GM18505 (cell line): ENCODE measurements around the gene TMEM94.
A peak's percentile ranks its signal among the peaks of the same experiment; 100 is the strongest.
"Not testable (repeated sequence)": the region's sequence is repeated elsewhere in the genome, so short reads cannot be mapped to it uniquely, and the experiment has no call there.

Experiments used
- ATAC-seq: cut with Tn5 transposase; IDR thresholded peaks from one replicate; pipeline ENCODE4 v1.9.1; 2021; ENCODE audit not compliant: unreplicated experiment
- POLR2A ChIP-seq: IDR thresholded peaks from 4 replicates; pipeline ENCODE4 v1.6.1; 2011; ENCODE audit warnings: borderline replicate concordance; ENCODE audit not compliant: insufficient read depth, insufficient read length; ENCODE audit errors: extremely low read depth

TMEM94 gene

DNA sequence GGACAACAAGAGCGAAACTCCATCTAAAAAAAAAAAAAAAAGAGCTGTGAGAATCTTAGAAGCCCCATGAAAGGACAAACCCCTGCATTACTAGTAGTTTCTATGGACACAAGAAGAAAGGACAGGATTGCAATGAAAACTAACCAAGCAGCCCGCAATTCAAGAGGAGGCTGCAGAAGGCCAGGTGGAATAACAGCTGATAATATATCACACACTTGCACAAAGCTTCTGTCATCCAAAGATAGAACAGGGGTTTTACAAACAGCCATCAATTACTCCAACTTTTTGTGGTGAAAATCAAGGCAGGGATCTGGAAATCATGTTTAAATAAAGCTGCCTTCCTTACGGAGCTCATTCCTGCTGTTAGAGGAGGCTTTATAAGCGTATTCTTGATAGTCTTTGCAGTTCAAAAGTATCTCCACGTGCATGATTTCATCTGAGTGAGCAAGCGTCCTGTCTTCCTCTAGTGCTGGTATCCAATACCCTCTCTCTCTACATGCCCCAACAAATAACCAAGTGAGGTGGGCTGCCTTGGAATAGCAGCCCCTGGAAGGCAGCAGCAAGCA, 23.1 kb upstream of the TMEM94 start:
- no peak for TF ChIP-seq POLR2A
- ATAC-seq: no peak

DNA sequence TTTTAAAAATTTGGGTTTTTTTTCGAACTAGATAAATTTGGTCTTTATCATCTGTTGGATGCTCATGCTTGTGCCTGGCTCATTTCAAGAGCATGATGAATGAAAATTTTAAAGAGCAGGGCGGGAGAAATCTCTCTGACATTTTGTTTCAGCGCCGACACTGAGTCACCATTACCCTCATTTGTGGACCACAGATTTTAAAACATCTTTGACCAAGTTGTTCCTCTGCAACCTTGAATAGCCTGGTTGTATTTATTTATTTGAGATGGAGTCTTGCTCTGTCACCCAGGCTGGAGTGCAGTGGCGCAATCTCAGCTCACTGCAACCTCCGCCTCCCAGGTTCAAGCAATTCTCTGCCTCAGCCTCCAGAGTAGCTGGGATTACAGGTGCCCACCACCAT, 22.0 kb upstream of the TMEM94 start:
- not testable (repeated sequence) for ATAC-seq

GRCh38 chr17:75437404-75437803, 19.0 kb upstream of the TMEM94 start:
- ATAC-seq: not testable (repeated sequence)

DNA sequence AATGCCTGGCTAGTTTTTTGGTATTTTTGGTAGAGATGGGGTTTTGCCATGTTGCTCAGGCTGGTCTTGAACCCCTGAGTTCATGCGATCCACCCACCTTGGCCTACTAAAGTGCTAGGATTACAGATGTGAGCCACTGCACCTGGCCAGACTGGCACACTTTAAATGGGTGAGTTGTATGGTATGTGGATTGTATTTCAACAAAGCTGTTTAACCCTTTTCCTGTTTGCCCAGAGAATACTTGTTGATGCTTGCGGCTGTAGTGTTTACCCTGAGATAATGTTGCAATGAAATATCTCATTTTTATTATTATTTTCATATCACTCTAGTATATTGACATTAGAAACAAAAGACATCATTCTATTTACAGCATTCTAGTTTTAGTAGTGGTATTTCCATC, 17.1 kb upstream of the TMEM94 start:
- TF ChIP-seq POLR2A: no peak
- no peak for ATAC-seq

- no peak for TF ChIP-seq POLR2A
- ATAC-seq: no peak
These were observed 15.5 kb upstream of the TMEM94 start for GRCh38 chr17:75440738-75441448.

- no peak for ATAC-seq
- TF ChIP-seq POLR2A: no peak
These were observed 14.0 kb upstream of the TMEM94 start for GRCh38 chr17:75442168-75443103.

DNA sequence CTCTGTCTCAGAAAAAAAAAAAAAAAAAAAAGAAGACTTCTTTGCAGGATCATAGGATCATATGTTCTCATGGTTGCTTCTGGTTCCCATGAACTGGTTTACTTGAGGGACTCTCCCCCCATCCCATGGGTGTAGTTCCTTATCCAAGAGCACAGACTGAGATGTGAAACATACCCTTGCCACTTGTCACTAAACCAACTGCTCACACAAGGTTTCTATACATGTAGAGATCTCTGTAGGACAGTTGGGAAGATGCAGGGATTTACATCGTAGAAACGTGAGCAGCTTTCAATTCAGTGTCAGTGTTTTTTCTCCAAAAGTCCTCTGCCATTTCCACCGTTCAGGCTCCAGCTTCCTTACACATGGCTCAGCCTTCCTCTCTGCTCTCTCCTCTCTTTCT, 11.1 kb upstream of the TMEM94 start:
- ATAC-seq: no peak
- no peak for TF ChIP-seq POLR2A

DNA sequence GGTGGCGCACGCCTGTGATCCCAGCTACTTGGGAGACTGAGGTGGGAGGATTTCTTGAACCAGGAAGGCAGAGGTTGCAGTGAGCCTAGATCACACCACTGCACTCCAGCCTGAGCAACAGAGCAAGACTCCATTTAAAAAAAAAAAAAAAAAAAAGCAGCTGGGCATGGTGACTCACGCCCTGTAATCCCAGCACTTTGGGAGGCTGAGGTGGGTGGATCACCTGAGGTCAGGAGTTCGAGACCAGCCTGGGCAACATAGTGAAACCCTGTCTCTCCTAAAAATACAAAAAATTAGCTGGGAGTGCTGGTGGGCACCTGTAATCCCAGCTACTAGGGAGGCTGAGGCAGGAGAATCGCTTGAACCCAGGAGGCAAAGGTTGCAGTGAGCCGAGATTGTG, 10.5 kb upstream of the TMEM94 start:
- ATAC-seq: not testable (repeated sequence)

DNA sequence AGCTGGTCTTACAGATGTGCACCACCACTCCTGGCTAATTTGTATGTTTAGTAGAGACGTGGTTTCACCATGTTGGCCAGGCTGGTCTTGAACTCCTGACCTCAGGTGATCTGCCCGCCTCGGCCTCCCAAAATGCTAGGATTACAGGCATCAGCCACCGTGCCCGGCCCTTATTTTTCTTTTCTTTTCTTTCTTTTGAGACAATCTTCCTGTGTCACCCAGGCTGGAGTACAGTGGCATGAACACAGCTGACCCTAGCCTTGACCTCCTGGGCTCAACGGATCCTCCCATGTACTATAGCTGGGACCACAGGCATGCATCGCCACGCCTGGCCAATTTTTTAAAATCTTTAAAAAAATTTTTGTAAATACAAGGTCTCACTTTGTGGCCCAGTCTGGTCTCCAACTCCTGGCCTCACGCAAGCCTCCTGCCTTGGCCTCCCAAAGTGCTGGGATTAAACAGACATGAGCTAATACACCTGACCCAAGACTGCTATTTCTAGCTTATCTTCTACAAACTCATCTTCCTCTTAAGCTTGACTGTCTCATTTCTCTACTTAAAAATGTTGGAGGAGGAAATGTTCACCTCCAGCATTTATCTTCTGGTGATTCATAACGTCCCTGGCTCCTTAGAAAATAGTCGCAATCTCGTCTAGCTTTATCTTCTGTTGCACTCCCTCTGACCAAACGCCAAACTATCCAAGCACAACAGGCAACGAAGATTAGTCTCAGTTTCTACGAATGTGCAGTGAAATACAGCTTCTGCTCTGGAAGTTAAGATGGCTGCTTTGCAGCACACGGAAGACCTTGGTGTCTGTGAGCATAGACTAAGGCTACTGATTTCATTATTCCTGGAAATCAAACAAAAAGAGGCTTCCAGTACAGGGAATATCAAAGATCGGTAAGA, 8.2 kb upstream of the TMEM94 start:
- ATAC-seq: no peak
- TF ChIP-seq POLR2A: no peak

GRCh38 chr17:75450270-75450669, 6.2 kb upstream of the TMEM94 start:
- ATAC-seq: no peak
- TF ChIP-seq POLR2A: no peak

GRCh38 chr17:75454193-75454592, 2.2 kb upstream of the TMEM94 start:
- no peak for ATAC-seq
- TF ChIP-seq POLR2A: no peak

- ATAC-seq: not testable (repeated sequence)
These were observed 1.8 kb upstream of the TMEM94 start for GRCh38 chr17:75454672-75455071.

DNA sequence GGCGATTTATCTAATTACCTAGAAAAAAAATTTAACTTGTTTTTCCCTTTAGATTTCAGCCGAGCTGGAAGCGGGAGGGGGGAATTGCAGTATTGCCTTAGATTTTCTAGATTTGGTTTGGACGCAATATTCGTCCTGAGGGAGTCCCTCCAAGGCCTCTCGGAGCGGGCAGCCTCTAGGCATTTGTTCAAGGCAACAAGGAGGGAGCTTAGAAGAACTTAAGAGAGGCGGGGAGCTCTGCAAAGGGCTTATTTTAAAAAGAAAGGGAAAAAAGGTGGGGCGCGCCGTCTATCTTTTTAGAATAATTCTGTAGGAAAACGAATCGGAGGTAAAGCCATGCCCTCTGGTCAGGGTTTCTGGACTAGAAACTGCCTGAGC, 407 bp upstream of the TMEM94 start:
- no peak for TF ChIP-seq POLR2A

More for the DNA sequence above, 407 bp upstream of the TMEM94 start:
- peak; percentile 8 for ATAC-seq
